ENCODE measurements around the gene FBN1.

DNA sequence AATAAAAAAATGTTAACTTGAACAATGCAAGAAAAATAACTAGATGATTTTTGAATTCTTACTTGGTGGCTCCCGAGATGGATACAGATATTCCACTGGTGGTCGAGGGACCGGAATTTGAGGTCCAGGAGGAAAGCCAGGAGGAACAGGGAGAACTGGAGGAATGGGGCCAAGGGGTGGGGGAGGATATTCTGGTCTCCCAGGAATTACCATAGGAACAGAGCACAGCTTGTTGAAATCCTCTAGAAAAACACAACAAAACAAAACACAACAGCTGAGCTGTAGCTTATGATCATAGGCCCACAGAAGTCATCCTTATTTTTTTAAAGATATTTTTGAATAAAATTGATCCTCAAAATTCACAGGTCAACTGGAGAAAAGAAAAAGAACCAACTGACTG is 129.4 kb downstream of the FBN1 start:
- TF ChIP-seq POLR2A (IDR thresholded peaks at IDR 0.05; ENCODE audit: low read length) (no peak), GATA1 (IDR thresholded peaks at IDR 0.05; ENCODE audit: low read depth, low read length) (no peak)
